ENCODE data around the gene COL12A1. TPM values are rescaled to one million over a fixed set of nuclear protein-coding genes. Genes with fewer than 3 reads are reported as not detected.

The COL12A1 gene
- total and polyA plus RNA-seq, 2 donors (not counting 3 experiments of a cell fraction or from before 2014, with no cell fraction given) = 48.5 to 89.1 TPM

- Histone ChIP-seq H3K9me1 (replicated peaks; ENCODE audit: control insufficient read depth, extremely low read depth, insufficient read depth, low read length) (no peaks in the 10 kb centered on the region), H2AFZ (ENCODE audit: low read depth, low read length) (no peak overlapping the region), H4K20me1 (replicated peaks; ENCODE audit: control insufficient read depth, extremely low read depth, insufficient read depth, low read length) (no peaks in the 10 kb centered on the region), H3K9me3 (replicated peaks; ENCODE audit: control insufficient read depth, insufficient read depth, low read length) (no peaks in the 10 kb centered on the region), H3K9ac (replicated peaks; ENCODE audit: extremely low read depth, insufficient read depth, low read length) (no peak overlapping the region), H3K4me3 (replicated peaks in 1 of 3; ENCODE audit: insufficient read depth in 1 of 3, low read depth in 1 of 3, low read length in 3 of 3) (no peak overlapping the region), H3K4me2 (ENCODE audit: insufficient read depth, low read length) (no peak overlapping the region), H3K27me3 (ENCODE audit: control insufficient read depth in 2 of 2, insufficient read depth in 2 of 2, low read length in 2 of 2) (no peaks in the 10 kb centered on the region), H3K79me2 (ENCODE audit: control insufficient read depth, insufficient read depth, low read length) (no peaks in the 10 kb centered on the region), H3K4me1 (ENCODE audit: control insufficient read depth, extremely low read depth, insufficient read depth, low read length) (no peaks in the 10 kb centered on the region), H3K27ac (ENCODE audit: insufficient read depth, low read depth, low read length) (no peak overlapping the region), H3K36me3 (ENCODE audit: control insufficient read depth in 2 of 2, extremely low read depth in 1 of 2, insufficient read depth in 2 of 2, low read length in 2 of 2) (peaks cover 0 to 2% of the 10 kb centered on the region in 2 experiments)
- intact Hi-C loops (cut with micrococcal nuclease) (no loop called here), dilution Hi-C loops (cut with MboI; ENCODE audit: extremely low pct_ligation_motif_present, low sequenced_read_pairs) (no loop called here)
- BruUV-seq (replicated peaks) = no TSS peak
- FAIRE-seq = no peak
- CTCF ChIA-PET = interaction anchor here (0.7 to 2.0 kb wide), 3 partner anchors 8 to 18 kb away, joined by 3 to 5 read pairs (median 3); no protein-coding TSS in a partner anchor
- TF ChIP-seq GATA2 (IDR thresholded peaks at IDR 0.05; ENCODE audit: insufficient read depth, insufficient read length, low read depth, low read length) = no peak
- no peak for TF ChIP-seq MYC (IDR thresholded peaks at IDR 0.05; ENCODE audit: low read depth, low read length)
- no peak for TF ChIP-seq POLR2AphosphoS5 (IDR thresholded peaks at IDR 0.05; ENCODE audit: insufficient read depth, low read depth, low read length)
- no peak for TF ChIP-seq FOS (IDR thresholded peaks at IDR 0.05; ENCODE audit: borderline replicate concordance, insufficient read depth, low read length)
- no peak for TF ChIP-seq POLR2A (IDR thresholded peaks at IDR 0.05; ENCODE audit: low read depth, low read length)
- TF ChIP-seq MAX (IDR thresholded peaks at IDR 0.05; ENCODE audit: insufficient read depth, insufficient read length) = no peak
- TF ChIP-seq EZH2 (IDR thresholded peaks at IDR 0.05; ENCODE audit: borderline replicate concordance, low read depth, low read length, severe bottlenecking) = no peak
- no peak for TF ChIP-seq JUN (IDR thresholded peaks at IDR 0.05; ENCODE audit: borderline replicate concordance, insufficient read depth, insufficient read length, low read depth)
- TF ChIP-seq CTCF (IDR thresholded peaks at IDR 0.05; ENCODE audit: extremely low read depth in 1 of 2, insufficient read depth in 1 of 2, low read depth in 1 of 2, low read length in 2 of 2) = no peak
- POLR2A ChIA-PET = no interaction called here
- no peak for DNase-seq (ENCODE audit: low read depth, low spot score)
Measured at GRCh38 chr6:75135450-75135849, 70.4 kb downstream of the COL12A1 start.

Measured in endothelial cell of umbilical vein (primary cell).